GM12892 (cell line): ENCODE results near the gene TCTN2.

Experiments
- POLR2A ChIP-seq: IDR thresholded peaks from 2 replicates; pipeline ENCODE4 v1.6.1; 2011; ENCODE audit warnings: low read depth, low read length, control low read depth
- POLR2AphosphoS5 ChIP-seq: IDR thresholded peaks from 2 replicates; pipeline ENCODE4 v1.6.1; 2011; ENCODE audit warnings: low read depth, low read length, control low read depth

GRCh38 chr12:123654129-123654701 is 16.7 kb upstream of the TCTN2 start:
- TF ChIP-seq POLR2AphosphoS5: no peak
- TF ChIP-seq POLR2A: no peak
